HG03558 (cell line): ENCODE results near the gene MAP7D1.

Source experiments
- ATAC-seq: cut with Tn5 transposase; IDR thresholded peaks from one replicate; pipeline ENCODE4 v1.9.1; 2021; ENCODE audit warnings: moderate number of reproducible peaks; ENCODE audit not compliant: unreplicated experiment; ENCODE audit errors: extremely low read depth

The MAP7D1 gene

DNA sequence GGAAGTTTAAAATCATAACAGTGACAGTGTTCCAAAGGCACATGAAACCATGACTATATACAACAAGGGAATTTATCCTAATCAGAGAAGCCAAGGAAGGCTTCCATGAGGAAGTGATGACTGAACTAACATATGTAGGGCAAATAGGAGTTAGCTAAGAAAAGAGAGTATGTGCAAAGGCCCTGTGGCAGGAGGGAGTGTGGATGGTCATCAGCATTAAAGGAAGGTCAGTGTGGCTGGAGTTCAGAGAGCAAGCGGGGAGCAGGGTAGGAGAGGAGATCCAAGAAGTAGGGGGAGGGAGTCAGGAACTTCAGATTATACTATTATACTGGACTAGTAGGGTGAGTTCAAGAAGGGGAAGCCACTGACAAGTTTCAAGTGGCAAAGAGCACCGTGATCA lies 8.4 kb downstream of the MAP7D1 start:
- no peak for ATAC-seq

DNA sequence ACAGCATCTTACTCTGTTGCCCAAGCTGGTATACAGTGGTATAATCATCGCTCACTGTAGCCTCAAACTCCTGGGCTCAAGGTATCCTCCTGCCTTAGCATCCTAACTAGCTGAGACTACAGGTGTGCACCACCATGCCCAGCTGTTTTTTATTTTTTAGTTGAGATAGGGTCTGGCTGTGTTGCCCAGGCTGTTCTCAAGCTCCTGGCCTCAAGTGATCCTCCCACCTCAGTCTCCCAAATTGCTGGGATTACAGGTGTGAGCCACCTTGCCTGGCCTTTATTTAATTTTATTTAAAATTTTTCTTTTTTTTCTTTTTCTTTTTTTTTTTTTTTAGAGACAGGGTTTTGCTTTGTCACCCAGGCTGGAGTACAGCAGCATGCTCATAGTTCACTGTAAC lies 9.2 kb downstream of the MAP7D1 start:
- ATAC-seq: no peak

GRCh38 chr1:36166136-36166535 lies 10.2 kb downstream of the MAP7D1 start:
- ATAC-seq: no peak

DNA sequence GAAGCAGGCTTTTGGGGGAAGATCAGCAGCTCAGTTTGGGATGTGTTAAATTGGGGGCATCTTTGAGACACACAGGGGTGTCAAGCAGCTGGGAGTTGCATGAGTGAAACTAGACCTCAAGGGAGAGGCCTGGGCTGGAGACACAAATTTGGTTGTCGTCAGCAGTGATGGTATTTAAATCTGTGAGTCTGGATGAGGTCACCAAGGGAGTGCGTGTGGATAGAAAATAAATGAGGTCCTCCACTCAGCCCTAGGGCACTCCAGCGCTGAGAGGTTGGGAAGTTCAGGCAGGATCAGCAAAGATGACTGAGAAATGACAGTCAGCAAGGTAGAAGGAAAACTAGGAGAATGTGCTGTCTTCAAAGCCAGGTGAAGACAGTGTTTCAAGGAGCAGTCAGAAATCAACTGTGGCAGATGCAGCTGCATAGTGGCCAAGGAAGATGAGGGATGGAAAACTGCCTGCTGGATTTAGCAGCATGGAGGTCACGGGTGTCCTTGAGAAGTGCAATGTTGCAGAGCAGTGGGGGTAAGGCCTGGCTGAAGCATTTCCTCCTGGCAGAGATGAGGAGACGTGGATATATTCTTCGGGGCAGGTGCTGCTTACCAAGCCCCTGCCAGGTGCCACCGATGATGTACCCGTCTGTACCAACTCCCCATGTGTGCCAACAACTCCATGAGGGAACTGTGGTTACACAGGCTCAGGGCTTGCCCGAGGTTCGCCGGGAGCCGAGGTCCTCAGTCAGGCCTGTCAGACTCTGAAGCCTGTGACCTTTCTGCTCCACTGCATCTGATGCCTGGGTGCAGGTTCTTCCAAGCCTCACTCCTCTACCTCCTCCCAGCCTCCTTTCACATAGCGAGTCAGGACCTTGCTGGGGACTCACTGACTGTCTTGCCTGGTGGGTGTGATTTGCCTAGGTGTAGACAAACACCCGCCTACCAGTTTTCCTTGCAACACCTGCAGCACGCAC lies 11.3 kb downstream of the MAP7D1 start:
- ATAC-seq: no peak

- ATAC-seq: no peak
Measured at GRCh38 chr1:36168514-36168913, 12.6 kb downstream of the MAP7D1 start.

DNA sequence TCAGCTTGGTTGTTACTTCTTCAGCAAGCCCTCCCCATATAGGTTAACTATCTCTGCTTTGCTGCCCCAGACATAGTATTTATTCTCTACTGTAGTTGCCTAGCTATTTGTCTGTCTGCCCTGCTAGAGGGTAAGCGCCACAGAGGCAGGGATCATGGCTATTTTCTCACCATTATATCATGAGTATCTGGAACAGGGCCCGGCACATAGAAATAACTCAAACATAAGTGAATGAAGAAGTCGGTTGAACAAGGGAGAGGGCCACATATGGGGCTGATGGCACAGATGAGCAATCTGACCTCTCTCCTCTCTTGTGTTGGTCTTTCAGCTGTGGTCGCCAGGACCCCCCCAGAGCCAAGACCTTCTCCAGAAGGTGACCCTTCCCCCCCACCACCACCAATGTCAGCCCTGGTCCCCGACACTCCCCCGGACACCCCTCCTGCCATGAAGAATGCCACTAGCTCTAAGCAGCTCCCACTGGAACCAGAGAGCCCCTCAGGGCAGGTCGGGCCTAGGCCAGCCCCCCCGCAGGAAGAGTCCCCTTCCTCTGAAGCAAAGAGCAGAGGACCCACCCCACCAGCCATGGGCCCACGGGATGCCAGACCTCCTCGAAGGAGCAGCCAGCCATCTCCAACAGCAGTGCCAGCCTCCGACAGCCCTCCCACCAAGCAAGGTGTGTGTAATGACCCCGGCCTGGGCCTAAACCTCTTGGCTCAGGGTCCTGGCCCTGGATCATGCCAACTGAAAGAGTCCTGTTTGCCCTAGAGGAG lies 14.9 kb downstream of the MAP7D1 start:
- ATAC-seq: no peak

DNA sequence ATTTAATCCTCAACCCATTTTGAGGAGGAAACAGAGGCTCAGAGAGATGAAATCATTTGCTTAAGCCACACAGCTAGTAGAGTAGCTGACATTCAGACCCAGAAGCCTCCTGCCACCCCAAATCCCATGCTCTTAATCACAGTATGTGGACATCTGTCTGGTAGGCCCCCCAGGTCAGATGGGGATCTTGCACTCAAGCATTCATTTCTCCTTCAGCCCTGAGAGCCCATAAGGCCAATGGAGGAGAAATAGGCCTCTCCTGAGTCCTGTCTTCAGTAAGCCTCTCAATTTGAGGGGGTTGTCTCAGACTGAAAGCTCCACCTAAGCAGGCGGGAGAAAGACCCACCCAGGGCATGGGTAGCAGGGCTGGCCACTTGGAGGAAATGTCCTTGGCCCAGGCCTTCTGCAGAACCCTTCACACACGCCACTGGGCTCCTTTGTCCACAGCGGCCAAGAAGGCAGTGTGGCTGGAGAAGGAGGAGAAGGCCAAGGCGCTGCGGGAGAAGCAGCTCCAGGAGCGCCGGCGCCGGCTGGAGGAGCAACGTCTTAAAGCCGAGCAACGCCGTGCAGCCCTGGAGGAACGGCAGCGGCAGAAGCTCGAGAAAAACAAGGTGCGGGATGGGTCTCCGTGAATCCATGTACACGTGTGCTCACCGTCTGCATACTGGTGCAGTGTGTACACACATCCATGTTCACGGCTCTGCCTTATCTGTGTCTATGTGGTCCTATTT lies 16.2 kb downstream of the MAP7D1 start:
- ATAC-seq: no peak

DNA sequence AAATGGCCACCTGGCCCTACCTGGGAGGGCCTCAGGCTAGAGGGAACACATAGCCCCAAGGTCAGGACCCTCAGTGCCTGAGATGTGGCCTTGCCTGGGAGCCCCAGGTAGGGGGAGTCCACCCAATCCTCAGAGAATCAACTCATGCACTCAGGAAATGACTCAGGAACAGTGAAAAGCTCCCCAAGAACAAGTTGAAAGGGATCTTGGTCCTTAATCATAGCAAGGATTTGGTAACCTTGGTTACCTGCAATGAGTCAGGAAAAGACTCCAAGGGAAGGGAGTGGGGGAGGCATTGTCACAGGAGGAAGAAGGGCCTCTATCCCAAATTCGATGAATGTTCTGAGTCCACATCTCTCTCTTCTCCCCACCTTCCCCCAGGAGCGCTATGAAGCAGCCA lies 17.0 kb downstream of the MAP7D1 start:
- ATAC-seq: no peak

DNA sequence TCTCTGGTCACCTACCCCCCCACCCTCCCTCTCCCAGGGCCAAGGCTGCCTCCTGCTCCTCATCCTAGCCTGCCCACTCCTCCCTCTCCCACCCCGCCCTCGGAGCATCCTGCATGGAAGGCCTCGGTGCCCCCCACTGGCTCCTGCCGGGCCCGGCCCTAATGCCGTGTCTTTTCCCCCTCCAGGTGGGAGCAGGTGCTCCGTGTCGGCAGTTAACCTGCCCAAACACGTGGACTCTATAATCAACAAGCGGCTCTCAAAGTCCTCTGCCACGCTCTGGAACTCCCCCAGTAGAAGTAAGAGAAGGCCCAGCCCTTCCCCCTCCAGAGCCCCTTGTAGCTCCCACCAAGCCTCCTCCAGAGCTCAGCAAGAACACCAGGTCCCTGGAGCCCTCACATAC lies 18.8 kb downstream of the MAP7D1 start:
- no peak for ATAC-seq

DNA sequence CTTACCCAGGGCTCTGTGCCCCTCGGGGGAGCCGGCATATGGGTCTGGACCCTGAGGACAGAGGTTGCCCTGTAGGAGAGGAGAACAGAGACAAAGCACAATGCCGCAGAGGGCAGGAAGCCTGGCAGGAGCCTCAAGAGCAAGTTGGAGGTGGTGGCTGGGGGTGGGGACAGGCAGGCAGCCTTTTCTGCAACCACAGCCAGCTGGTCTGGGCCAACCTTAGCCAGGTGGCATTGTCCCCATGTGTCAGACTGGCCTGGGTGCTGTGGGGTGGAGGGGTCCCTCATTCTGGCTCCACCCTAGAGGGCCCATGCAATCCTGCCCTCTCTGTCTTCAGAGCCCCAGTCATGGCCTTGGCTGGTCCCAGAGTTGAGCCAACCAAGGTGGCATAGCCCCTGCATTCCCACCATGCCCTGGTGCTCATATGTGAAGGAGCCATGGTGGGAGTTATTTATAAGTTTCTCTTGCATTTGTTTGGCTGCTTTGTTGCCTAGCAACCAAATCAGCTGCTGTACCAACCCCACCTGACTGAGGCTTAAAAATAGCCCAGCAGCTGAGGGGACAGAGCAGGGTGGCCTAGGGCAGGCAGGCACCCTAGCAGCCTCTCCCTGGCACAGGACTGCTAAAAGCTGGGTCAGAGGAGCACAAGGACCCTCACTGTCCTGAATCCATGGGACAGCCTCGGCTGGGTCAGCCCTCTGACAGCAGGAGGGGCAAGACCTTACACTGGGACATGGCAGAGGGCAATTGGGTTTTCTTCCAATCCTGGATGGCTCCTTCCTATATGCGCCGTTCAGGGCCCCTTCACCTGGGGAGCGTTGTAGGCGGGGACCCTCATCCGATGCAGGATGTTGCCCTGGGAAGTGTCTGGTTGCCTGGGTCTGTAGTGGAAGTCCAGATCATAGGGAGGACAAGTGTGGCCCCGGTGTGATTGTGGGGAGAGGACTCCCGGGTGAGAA lies 19.5 kb downstream of the MAP7D1 start:
- ATAC-seq: no peak

DNA sequence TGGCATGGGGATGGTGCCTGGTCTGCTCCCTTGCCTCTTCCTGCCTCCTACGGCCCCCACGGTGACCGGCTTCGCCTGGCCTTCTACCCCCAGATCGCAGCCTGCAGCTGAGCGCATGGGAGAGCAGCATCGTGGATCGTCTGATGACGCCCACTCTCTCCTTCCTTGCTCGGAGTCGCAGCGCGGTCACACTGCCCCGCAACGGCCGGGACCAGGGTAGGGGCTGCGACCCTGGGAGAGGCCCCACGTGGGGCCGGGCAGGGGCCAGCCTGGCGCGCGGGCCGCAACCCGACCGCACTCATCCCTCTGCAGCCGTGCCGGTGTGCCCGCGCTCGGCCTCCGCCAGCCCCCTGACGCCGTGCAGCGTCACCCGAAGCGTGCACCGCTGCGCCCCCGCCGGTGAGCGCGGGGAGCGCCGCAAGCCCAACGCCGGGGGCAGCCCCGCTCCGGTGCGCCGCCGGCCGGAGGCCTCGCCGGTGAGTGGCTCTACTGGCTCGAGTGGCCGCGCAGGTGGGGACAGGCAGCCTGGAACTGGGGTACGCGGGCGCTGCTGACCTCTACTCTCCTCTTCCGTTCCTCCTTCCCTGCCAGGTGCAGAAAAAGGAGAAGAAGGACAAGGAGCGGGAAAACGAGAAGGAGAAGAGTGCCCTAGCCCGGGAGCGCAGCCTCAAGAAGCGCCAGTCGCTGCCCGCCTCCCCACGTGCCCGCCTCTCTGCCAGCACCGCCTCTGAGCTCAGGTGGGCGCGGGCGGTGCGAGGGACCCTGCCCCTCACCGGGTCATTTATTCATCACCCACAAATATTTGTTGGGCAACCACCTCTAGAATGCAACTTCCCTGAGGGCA lies 20.4 kb downstream of the MAP7D1 start:
- ATAC-seq: no peak

DNA sequence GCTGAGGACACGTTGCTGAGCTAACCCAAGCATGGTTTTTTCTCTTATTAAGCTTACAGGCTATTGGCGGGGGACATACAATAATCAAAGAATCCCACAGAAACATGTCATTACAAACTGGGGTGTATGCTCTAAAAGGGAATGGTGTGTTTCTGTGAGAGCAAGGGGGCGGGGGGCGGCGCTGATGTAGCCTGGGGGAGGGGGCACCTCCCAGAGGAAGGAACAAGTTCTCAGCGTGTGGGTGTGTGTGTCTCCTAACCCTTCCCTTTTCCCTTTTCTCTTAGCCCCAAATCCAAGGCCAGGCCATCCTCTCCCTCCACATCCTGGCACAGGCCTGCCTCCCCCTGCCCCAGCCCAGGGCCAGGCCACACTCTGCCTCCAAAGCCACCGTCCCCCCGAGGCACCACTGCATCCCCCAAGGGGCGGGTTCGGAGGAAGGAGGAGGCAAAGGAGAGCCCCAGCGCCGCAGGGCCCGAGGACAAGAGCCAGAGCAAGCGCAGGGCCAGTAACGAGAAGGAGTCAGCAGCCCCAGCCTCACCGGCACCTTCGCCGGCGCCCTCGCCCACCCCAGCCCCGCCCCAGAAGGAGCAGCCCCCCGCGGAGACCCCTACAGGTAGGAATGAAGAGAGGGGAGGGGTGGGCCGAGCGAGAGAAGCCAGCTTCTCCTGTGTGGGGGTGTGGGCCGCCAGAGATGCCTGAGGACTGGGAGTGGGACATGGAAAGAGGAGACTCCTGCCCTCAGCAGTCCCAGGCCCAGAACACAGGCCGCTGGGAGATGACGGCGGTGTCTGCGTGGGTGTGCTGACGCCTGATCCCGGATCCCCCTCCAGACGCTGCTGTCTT lies 21.9 kb downstream of the MAP7D1 start:
- ATAC-seq: no peak

GRCh38 chr1:36178471-36179219 lies 22.7 kb downstream of the MAP7D1 start:
- ATAC-seq: no peak

DNA sequence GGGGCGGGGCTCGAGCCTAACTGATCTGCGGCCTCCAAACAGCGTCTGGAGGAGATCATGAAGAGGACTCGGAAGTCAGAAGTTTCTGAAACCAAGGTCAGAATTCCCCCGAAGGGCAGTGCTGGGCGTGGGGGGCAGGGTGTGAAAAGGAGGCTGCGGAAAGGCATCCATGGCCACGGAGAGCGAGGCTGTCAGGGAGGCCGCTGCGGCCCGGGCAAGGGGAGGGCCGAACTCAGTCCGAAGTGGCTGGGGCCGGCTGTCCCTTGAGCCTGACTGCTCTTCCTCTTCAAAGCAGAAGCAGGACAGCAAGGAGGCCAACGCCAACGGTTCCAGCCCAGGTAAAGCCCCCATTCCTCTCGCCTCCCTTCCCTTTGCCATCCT lies 23.2 kb downstream of the MAP7D1 start:
- no peak for ATAC-seq

DNA sequence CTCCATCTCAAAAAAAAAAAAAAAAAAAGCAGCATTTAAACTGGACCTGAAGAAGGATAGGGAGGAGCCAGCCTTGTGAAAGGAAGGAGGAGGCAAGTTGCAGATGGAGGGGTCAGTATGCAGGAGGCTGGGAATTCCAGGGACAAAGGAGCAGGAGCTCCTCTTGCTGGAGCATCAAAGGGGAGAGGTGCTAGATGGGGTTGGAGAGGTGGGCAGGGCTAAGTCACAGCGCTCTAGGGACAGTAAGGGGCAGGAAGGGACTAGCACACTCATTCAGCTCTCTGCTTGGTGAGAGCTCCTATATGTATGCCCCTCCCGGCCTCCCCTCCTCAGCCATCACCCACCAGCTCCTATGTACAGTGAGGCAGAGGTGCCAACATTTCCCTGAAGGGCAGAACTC lies 26.8 kb downstream of the MAP7D1 start:
- no peak for ATAC-seq

DNA sequence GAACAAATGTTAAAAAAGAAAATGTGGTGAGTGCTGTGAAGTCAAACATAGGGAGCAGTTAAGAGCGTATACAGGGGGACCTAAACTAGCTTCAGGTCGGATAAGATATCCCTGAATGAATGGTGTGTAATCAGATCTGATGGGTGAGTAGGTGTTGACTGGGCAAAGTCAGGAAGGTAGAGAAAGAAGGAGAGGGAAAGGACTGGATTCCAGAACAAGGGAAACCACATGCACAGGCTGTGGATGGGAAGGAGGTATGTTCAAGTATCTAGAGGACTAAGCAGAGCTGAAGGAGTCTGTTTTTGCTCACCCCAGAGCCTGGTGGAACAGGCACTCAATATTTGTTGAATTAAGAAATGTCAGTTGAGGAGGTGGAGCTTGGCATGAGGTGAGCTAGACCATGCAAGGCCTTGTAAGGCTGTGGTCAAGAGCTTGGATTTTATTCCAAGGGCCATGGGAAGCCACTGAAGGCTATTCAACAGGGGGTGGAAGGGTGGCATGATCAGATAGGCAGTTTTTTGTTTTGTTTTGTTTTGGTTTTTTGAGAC lies 27.4 kb downstream of the MAP7D1 start:
- ATAC-seq: no peak
